Mucosa of descending colon (tissue), 3 donors: Measurements from ENCODE around the gene MSI2. TPM values are rescaled to one million over a fixed set of nuclear protein-coding genes. Genes with fewer than 3 reads are reported as not detected.

Source experiments
- ATAC-seq: fragments of 200-7000 bp; cut with Tn5 transposase; one replicate; pipeline ENCODE4 v1.9.1; 2020; ENCODE audit warnings: mild to moderate bottlenecking, moderate library complexity
- DNase-seq, 3 donors: peaks; one replicate each; pipeline ENCODE4 v3.0.0-alpha.2; 2020
- H3K36me3 ChIP-seq: fragments of 200-600 bp; one replicate; pipeline ENCODE4 v1.8.0; 2021; ENCODE audit warnings: low read depth, mild to moderate bottlenecking
- H3K4me1 ChIP-seq: fragments of 200-600 bp; one replicate; pipeline ENCODE4 v1.8.0; 2021; ENCODE audit warnings: low read depth, mild to moderate bottlenecking
- H3K4me3 ChIP-seq: fragments of 200-600 bp; one replicate; pipeline ENCODE4 v1.8.0; 2021; ENCODE audit warnings: mild to moderate bottlenecking
- H3K9me3 ChIP-seq: fragments of 200-600 bp; one replicate; pipeline ENCODE4 v1.8.0; 2021; ENCODE audit warnings: mild to moderate bottlenecking
- intact Hi-C, 2 donors: fragments of 100-400 bp; cut with DNase I in 1 of 2; cut with micrococcal nuclease in 1 of 2; formaldehyde crosslinking; loops; one replicate each; pipeline versions ENCODE4 v1.11.0 to v1.11.1; 2022; cut with DNase I, micrococcal nuclease
- total RNA-seq, 3 donors: library from RNA; stranded (reverse); fragmentation: NEBNext Ultra II Directional in 2 of 3; extraction: Animal tissue kit (Norgen Biotek cat#: 25700) in 2 of 3; gene quantifications; one replicate each; pipeline versions ENCODE4 v1.2.1 to v1.2.4, GENCODE V29; 2021 to 2023
- TF ChIP-seq, protein P1 (sequence below): fragments of 200-600 bp; IDR thresholded peaks from one replicate; pipeline ENCODE4 v1.8.0; 2022; ENCODE audit warnings: antibody characterized with exemption, mild to moderate bottlenecking
- donor health status: DM: no; HTN: no; CAD: no; lungs with moderate emphysema.
- donor health status: DM: no; HTN: no; CAD: no.
- donor health status: DM: no; HTN: yes; CAD: no.

The MSI2 gene
- total RNA-seq, 3 donors from 2014 or later: 60.0 to 72.6 (median 65.7) TPM

DNA sequence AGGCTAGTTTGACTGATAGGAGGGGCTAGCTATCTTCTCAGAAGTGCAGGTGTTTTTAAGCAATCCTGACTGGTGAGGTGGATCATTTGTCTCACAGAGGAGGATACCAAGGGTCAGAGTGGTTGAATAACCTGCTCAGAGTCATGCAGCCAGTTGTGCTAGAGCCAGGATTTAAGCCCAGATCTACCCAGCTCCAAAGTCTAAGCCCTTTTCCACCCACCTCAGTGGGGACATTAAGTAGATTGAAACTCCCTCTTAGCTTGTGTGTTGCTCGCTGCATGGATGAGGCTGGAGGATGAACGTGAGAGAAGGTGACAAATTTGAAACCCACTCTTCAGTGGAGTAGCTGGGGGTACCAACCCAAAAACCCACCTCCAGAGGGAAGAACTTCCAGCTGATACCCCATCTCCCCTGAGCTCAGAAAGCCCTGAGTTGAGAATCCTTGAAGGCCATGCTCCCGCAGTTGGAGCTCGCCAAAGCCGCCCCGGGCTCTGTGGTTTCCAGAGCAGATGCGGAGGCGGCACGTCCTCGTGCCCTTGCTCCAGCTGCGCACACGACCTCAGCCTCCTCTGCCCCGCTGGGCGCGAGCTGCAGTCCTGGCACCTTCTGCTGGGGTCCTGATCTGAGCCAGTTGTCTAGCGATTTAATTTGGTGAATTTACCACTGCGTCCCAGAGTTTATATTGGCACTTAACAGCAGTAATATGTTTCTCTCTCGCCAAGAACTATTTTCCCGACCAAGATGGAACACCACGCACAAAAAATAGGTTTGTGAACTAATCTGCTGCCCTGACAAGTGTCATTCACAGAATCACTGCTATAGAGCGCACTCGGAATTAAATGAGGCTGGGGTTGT is 329.2 kb downstream of the MSI2 start:
- Histone ChIP-seq H3K36me3 (no peaks in the 10 kb centered on the region), H3K4me3 (no peak overlapping the region), H3K4me1 (no peaks in the 10 kb centered on the region), H3K9me3 (no peaks in the 10 kb centered on the region)
- no peak for ATAC-seq
- intact Hi-C loops: no loop called here
- TF ChIP-seq, protein P1, sequence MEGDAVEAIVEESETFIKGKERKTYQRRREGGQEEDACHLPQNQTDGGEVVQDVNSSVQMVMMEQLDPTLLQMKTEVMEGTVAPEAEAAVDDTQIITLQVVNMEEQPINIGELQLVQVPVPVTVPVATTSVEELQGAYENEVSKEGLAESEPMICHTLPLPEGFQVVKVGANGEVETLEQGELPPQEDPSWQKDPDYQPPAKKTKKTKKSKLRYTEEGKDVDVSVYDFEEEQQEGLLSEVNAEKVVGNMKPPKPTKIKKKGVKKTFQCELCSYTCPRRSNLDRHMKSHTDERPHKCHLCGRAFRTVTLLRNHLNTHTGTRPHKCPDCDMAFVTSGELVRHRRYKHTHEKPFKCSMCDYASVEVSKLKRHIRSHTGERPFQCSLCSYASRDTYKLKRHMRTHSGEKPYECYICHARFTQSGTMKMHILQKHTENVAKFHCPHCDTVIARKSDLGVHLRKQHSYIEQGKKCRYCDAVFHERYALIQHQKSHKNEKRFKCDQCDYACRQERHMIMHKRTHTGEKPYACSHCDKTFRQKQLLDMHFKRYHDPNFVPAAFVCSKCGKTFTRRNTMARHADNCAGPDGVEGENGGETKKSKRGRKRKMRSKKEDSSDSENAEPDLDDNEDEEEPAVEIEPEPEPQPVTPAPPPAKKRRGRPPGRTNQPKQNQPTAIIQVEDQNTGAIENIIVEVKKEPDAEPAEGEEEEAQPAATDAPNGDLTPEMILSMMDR: no peak
- no peak for DNase-seq

DNA sequence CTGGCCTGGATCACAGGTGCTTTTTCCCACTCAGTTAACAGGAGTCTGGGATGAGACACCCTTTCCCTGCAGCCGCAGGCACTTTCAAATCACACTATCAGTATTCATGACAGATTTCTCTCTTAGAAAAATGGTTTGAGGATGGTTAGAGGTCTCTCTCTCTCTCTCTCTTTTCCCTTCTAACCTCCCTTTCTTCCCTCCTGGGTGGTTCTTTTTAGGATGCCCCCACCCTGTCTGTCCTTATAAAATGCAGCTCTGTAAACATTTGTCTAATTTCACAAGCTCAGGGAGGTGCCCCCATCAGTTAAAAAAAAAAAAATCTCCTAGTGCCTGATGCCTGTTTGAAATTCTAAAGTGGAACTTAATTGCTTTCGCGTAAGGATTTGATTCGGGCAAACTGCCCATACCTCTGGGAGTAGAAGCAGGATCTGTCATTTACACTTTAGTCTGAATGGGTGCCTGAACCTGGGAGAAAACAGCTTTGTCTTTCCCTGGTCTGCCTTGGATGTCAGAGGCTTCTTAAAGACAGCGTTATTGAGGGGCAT is 329.9 kb downstream of the MSI2 start:
- Histone ChIP-seq H3K4me3 (no peak overlapping the region), H3K4me1 (no peaks in the 10 kb centered on the region), H3K36me3 (no peaks in the 10 kb centered on the region), H3K9me3 (no peaks in the 10 kb centered on the region)
- no peak for ATAC-seq
- intact Hi-C loops: no loop called here
- no peak for DNase-seq
- TF ChIP-seq, protein P1: no peak

GRCh38 chr17:57586742-57587141 is 330.4 kb downstream of the MSI2 start:
- ATAC-seq (no peak), DNase-seq (no peak)
- no peaks in the 10 kb centered on the region for H3K36me3 ChIP-seq
- no peaks in the 10 kb centered on the region for H3K4me1 ChIP-seq
- TF ChIP-seq, protein P1: no peak
- H3K4me3 ChIP-seq: no peak overlapping the region
- intact Hi-C loops: no loop called here
- no peaks in the 10 kb centered on the region for H3K9me3 ChIP-seq

DNA sequence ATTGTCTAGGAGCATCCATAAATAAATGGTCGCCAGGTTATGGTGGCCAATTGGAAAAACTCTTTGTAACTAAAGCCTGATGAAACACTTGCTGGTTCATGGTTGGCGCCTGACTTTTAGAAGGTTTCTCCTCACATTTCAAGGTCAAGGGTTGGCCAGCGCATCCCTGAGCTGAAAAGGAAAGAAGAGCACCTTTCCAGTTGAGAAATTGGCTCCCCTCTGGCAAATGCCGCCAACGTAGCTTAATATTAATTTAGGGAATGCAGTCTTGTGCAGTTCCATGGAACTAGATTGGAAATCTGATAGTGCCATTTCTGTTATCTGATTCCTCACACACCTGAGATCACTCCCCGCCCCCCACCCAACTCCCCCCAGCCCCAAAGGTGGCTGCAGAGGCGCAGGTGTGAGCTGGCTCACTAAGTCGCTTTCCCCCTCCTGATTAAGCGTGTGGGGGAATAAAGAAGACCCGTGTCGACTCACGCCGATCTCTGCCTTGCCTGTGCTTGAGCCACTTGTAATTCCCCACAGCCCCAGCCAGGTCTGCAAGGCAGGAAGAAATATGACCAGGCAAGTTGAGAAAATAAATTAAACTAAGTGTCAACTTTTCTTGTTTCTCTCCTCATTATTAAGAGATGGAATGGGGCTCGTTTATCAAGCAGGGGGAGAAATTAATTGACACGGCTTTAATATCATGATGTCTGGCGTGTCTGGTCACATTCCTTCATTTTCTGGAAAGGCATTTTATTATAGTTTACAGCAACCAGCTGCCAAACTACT is 331.1 kb downstream of the MSI2 start:
- H3K4me1 ChIP-seq: no peaks in the 10 kb centered on the region
- no peak for ATAC-seq
- TF ChIP-seq, protein P1: no peak
- no peak overlapping the region for H3K4me3 ChIP-seq
- no peaks in the 10 kb centered on the region for H3K36me3 ChIP-seq
- intact Hi-C loops: no loop called here
- no peaks in the 10 kb centered on the region for H3K9me3 ChIP-seq
- DNase-seq: no peak

- H3K9me3 ChIP-seq: no peaks in the 10 kb centered on the region
- no peak overlapping the region for H3K4me3 ChIP-seq
- H3K36me3 ChIP-seq: no peaks in the 10 kb centered on the region
- DNase-seq (no peak), ATAC-seq (no peak)
- no peaks in the 10 kb centered on the region for H3K4me1 ChIP-seq
- intact Hi-C loops: no loop called here
- TF ChIP-seq, protein P1: no peak
Observed at GRCh38 chr17:57588086-57588485, 331.8 kb downstream of the MSI2 start.
